ENCODE results near the gene FXYD5.
"Not testable (repeated sequence)": the region's sequence is repeated elsewhere in the genome, so short reads cannot be mapped to it uniquely, and the experiment has no call there.

The FXYD5 gene

DNA sequence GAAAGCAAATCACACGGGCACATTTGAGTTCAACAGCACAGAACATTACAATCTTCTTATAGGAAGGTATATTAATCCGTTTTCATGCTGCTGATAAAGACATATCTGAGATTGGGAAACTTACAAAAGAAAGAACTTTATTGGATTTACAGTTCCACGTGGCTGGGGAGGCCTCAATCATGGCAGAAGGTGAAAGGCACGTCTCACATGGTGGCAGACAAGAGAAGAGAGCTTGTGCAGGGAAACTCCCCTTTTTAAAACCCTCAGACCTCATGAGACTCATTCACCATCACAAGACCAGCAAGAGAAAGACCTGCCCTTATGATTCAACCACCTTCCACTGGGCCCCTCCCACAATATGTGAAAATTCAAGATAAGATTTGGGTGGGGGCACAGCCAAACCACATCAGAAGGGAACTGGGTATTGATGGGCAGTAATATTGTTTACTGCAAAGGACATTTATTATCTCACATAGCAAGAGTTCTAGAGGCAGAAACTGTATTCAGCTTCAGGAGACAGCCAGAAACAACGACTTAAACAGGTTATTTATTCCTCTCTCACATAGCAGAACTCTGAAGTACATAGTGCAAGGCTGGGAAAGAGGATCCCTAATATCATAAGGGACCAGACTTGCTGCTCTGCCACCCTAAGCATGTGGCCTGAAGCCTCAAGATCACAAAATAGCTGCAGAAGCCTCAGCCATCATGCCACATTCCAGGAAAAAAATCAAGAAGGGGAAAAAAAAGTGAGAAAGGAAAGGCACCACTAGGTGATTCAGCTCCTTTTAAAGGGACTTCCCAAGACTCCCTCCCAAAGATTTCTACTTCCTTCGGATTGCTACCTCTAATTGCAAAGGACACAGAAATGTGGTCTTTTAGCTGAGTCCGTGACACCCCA is 23.1 kb downstream of the FXYD5 start:
- in situ Hi-C loops (cut with MboI; ENCODE audit: low sequenced_read_pairs), result no loop called here

DNA sequence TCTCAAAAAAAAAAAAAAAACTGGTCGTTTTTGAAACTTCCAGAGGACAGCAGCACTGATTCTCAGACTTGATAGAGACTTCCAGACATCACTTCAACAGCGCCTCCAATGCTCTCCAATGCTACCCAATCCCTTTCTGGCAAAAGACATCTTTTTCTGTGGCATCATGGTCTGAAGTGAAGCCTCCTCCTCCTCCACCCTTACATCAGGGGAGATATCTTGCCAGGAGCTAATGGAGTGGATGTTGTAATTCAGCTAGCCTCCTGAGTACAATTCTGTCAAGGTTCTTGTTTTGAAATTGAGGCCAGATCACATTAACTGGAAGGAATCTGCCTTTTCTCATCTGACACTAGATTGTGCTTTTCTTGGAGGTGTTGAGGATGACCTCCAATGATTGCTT is 24.2 kb downstream of the FXYD5 start:
- in situ Hi-C loops (cut with MboI; ENCODE audit: low sequenced_read_pairs), result no loop called here

DNA sequence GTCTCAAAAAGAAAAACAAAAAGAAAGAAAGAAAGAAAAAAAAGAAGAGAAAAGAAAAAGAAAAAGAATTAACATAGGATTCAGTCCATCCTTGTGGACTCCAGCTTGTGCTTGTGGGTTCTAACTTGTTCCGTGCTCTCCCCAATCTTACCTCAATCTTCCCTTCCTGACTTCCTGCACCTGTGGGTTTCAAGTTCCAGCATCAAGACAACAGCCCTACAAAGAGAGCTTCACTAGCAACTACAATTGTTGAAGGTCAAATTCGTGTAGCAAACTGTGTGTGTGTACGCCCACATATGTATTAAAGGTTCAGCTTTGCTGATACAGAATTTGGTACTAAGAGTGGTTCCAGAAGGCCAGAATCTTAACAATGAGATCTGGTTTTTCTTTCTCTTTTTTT is 25.3 kb downstream of the FXYD5 start:
- in situ Hi-C loops (cut with MboI; ENCODE audit: low sequenced_read_pairs), result no loop called here

DNA sequence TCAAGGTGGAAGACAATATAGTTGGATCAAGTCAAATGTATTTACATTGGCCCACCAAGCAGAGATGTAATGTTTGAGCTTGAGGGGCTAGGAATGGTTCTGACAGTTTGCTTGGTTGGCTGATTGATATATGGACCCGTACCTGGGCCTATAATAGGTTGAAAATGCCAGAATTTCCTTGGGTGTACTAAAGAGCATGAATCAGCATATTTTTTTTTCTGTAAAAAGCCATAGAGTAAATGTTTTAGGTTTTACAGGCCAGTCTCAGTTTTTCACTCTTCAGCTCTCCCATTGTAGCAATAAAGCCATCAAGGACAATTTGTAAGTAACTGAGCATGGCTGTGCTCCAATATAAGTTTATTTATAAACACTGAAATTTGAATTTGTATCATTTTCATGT is 26.9 kb downstream of the FXYD5 start:
- in situ Hi-C loops (cut with MboI; ENCODE audit: low sequenced_read_pairs), result no loop called here

DNA sequence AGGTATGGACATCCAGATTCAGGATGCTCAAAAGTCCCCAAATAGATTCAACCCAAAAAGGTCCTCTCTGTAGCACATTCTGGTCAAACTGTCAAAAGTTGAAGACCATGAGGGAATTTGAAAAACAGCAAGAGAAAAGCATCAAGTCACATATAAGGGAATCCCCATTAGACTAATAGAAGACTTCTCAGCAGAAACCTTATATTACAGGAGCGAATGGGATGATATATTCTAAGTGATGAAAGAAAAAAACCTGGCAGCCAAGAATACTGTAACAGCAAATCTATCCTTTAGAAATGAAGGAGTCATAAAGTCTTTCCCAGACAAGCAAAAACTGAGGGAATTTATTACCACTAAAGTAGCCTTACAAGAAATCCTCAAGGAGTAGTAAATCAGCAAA is 29.7 kb downstream of the FXYD5 start:
- in situ Hi-C loops (cut with MboI; ENCODE audit: low sequenced_read_pairs), result no loop called here

DNA sequence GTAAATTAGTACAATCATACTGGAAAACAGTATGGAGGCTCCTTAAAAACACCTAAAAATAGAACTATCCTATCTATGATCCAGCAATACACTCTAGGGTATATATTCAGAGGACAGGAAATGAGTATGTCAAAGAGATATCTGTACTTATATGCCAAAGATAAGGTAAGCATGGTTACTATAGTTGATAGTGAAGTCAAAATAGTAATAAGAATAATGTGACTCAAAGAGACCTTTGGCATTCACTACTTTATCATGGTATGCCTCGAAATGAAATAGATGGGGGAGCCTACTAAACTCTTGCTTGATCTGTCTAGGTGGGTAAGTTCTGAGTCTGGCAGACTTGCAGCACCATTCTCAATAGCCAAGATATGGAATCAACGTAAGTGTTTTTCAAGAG is 30.3 kb downstream of the FXYD5 start:
- in situ Hi-C loops (cut with MboI; ENCODE audit: low sequenced_read_pairs), result no loop called here

DNA sequence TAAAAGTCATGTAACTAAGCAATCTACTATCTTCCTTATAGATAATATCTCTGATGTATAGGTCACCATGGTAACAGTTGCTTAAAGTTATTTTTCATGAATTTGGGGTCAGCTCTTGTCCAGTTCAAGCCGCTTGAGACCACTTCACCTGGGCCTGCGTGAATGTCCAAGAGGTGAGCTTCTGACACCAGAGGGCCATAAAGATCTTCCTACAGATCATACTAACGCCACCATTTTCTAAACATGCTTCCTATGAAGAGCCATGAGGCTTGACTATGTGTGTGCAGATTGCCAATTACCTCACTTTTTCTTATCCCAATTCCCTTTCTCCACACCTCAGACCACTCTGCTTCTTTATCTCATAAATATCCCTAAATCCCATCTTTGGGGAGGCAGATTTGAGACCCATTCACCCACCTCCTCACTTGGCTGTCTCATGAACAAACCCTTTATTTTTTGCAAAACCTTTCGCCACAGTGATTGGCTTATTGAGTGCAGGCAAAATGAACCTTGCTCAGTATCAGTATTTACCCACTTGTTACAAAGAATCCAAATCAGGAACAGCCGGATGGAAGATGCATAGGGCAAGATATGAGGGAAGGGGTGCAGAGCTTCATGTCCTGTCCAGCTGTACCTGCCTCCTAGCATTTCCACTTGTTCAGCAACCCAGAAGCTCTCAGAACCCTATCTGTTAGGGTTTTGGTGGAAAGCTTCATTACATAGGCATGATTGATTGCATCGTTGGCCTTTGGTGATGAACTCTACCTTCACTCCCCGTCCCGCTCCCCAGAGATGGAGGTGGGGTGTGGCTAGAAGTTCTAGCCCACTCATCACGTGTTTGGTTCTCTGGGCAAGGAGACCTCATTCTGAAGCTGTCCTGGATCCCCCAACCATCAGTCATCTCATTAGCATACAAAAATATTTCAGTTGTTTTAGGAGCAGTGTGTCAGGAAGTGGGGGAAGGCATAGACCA is 39.8 kb downstream of the FXYD5 start:
- in situ Hi-C loops (cut with MboI; ENCODE audit: low sequenced_read_pairs), result no loop called here

DNA sequence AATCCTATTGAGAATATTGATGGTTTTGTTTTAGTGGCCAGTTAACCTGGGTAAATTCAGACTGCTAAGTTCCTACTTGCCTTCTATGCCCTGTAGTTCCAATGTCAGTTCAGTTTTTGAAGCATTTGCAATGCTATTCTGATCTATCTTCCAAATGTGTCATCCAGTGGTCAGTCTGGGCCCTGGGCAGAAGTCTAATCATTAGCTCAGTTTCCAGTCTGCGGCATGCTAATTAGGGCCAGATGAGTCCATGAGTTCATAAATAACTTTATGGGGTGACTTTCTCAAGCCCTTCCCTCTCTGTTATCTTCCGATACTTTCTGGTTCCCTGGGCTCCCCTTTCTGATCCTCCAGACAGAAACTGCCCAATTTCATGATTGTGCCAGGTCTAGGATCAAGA is 41.3 kb downstream of the FXYD5 start:
- in situ Hi-C loops (cut with MboI; ENCODE audit: low sequenced_read_pairs), result no loop called here

DNA sequence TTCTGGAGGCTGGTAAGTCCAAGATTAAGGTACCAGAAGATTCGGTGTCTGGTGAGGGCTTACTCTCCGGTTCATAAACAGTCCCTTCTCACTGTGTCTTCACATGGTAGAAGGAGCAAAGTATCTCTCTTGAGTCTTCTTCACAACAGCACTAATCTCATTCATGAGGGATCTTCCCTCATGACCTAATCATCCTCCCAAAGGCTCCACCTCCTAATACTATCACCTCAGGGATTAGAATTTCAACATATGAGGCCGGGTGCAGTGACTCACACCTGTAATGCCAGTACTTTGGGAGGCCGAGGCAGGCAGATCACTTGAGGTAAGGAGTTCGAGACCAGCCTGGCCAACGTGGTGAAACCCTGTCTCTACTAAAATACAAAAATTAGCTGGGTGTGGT is 42.3 kb downstream of the FXYD5 start:
- in situ Hi-C loops (cut with MboI; ENCODE audit: low sequenced_read_pairs), result not testable (repeated sequence)

DNA sequence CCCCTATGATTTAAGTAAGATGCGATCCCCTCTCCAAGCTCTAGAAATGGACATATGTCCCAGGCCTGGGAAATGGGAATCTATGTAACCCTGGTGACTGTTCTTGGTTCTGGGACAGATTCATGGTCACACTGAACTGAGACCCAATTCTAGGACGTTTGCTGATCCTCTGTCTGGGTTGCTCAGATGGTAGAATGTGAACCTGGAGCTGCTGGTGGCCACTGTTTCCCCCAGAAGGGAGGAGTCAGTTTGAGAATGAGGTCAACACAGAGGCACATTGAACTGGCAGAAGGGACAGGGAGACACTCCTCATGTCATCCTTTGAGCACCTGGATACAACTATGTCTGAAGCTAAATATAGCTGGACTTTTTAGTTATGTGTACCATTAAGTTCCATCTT is 44.9 kb downstream of the FXYD5 start:
- in situ Hi-C loops (cut with MboI; ENCODE audit: low sequenced_read_pairs), result no loop called here

DNA sequence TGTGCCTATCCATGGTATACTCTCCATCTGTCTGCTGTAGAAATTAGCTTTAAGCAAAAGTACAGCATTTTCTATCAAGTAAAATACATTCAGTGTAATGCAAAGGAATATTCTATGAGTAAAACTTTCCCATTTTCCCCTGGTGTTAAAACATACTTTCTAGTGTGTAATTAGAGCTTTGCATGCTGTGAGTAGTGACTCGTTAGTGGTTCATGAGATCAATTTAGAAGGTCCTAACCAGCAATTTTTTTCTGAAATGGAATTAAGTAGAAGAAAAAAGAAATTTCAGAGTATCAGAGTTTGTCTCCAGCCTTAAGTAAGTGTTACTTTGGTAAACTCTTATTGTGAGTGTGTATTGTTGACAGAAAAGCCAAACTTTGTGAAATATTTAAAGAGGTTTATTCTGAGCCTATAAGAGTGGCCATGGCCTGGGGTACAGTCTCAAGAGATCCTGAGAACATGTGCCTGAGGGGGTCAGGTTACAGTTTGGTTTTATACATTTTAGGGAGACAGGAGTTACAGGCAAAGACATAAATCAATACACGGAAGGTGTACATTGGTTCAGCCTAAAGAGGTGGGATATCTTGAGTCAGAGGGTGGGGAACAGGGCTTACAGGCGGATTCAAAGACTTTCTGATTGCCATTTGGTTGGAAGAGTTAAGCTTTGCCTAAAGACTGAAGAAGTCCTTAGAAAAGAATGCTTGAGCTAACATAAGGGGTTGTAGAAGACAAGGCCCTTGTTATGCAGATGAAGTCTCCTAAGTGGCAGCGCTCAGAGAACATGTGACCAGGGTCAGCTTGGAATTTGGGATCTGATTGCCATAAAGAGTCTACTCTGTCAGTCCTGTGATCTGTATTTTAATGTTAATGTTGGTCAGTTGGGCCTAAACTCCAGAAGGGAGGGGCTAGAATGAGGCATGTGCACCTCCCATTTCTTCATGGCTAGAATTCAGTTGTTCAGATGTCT is 48.5 kb downstream of the FXYD5 start:
- in situ Hi-C loops (cut with MboI; ENCODE audit: low sequenced_read_pairs), result no loop called here

DNA sequence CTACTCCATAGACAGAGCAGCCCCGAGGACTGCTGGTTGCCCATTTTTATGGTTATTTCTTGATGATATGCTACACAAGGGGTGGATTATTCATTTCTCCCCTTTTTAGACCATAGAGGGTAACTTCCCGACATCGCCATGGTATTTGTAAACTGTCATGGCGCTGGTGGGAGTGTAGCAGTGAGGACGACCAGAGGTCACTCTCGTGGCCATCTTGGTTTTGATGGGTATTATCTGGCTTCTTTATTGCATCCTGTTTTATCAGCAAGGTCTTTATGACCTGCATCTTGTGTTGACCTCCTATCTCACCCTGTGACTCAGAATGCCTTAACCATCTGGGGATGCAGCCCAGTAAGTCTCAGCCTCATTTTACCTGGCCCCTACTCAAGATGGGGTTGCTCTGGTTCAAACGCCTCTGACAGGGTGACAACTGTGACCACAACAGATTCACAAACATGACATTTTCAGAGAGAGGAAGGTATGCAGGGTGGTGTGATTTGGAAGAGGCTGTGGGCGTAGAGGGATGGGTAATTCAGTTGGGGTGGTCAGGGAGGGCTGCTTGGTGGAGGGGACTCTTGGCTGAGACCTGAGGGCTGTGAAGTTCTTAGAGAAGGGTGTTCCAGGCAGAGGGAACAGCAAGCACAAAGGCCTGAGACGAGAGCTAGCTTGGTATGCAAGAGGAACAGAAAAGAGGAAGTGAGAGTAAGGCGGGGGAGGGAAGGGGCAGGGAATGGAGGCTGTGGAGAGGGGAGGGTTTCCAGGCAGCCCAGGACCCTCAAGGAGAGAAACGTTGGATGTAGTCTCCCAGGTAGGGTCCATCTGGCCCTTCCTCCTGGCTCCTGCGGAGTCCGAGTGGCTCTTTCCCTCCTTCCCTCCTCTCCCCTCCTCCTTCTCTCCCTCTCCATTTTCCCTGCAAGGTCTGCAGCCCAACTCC is 50.5 kb downstream of the FXYD5 start:
- in situ Hi-C loops (cut with MboI; ENCODE audit: low sequenced_read_pairs), result no loop called here

DNA sequence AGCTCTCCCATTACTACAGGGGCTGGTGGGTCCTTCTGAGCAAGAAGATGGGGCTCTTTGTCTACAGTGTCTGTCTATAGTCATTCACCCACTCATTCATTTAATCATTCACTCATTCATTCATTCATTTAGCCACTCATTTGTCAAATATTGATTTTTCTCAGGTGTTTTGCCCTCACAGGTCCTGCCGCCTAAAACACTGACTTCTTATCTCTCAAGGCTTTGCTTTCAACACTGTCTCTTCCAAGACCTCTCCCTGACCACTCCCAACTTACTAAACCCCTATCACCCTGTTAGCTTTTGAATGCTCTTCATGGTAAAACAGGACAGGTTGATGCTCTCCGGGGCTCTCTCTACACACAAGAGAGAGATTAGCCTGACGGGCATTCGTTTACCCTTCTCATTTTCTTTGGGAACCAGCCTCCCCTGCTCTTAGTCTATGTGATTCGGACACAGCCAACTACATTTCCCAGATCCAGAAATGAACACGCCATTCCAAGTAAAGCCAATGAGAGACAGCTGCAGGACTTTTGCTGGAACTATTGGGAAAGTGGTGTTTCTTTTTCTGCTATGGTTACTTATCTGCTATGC is 51.3 kb downstream of the FXYD5 start:
- in situ Hi-C loops (cut with MboI; ENCODE audit: low sequenced_read_pairs), result no loop called here

DNA sequence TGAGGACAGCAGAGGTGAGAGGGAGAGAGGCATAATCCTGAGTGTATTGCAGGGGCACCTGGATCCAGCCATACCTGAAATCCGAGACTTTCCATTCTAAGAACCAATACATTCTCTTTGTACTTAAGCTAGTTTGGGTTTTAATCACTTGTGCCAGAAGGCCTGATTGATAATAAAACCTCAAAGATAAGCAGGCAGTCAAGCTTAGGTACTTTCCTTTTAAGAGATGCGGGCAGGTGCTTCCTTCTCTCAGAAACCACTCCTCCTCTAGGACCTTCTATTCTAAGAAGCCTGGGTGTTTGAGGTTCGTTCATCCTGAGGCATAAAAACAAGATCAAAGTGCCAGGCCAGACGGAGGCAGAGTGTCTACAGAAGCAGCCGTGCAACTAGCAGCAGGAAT is 51.8 kb downstream of the FXYD5 start:
- in situ Hi-C loops (cut with MboI; ENCODE audit: low sequenced_read_pairs), result no loop called here

DNA sequence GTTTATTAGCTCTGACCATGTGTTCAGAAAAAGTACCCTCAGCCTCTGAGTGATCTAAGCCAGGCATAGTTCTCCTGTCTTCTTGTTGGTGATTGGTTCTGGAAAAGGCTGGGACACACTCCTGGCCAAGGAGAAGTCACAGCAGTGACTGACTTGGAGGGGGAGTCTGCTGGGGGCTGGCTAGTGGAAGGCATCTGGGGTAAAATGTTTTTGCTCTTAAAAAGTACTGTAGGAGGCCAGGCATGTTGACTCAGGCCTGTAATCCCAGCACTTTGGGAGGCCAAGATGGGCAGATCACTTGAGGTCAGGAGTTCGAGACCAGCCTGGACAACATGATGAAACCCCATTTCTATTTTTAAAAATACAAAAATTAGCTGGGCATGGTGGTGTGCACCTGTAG is 52.3 kb downstream of the FXYD5 start:
- in situ Hi-C loops (cut with MboI; ENCODE audit: low sequenced_read_pairs), result no loop called here

DNA sequence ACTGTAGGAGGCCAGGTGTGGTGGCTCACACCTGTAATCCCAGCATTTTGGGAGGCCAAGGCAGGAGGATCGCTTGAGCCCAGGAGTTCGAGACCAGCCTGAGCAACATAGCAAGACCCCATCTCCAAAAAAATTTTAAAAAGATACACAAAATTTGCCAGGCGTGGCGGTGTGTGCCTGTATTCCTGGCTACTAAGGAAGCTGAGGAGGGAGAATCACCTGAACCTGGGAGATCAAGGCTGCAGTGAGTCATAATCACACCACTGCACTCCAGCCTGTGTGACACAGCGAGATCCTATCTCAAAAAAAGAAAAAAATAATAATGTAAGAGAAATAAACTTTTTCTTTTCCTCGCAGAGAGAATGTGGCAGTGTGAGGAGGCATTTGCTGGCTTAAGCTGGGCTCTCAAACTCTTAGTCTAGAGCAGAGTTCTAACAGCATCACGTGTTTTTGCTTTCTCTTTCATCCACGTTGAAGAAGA is 52.9 kb downstream of the FXYD5 start:
- in situ Hi-C loops (cut with MboI; ENCODE audit: low sequenced_read_pairs), result no loop called here

DNA sequence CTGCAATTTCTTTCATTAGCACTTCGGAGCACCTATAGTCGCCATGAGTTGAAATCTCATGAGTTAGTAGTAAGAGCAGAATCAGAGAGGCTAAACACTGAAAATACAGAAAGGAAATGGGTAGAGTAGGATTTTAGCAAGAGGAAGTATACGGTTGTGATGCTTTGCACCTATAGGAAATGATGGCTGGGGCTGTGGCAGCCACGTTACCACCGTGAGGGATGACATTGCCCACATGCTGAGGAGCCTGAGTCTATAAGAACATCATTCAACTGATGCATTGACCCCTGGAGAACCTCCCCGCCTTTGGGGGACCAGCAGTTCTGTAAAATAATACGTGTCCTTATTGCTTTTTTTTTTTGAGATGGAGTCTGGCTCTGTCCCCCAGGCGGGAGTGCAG is 53.6 kb downstream of the FXYD5 start:
- in situ Hi-C loops (cut with MboI; ENCODE audit: low sequenced_read_pairs), result no loop called here

DNA sequence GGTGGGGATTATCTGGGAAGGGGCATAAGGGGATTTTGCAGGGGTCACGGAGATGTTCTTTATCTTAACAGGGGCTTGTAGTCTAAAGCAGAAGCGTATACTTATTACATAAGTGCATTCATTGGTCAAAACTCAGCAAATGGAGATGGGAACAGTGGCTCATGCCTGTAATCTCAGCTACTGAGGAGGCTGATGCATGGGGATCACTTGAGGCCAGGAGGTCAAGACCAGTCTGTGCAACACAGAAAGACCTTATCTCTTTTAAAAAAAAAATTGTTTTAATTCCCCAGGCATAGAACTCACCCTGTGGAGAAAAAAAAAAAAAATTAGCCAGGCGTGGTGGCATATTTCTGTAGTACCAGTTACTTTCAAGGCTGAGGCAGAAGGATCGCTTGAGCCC is 55.1 kb downstream of the FXYD5 start:
- in situ Hi-C loops (cut with MboI; ENCODE audit: low sequenced_read_pairs), result no loop called here

All from HL-60/S4 treated with phorbol 12-myristate 13-acetate at 8.2 ng/mL for 4 days and 3 days (cell line).